Spleen (tissue), 7 donors: ENCODE data around the gene NR3C2.

ENCODE experiments used
- POLR2AphosphoS5 ChIP-seq, 3 donors: sonication (generic); formaldehyde crosslinking; IDR thresholded peaks; one replicate each; pipeline ENCODE4 v1.5.1; 2017; ENCODE audit warnings: antibody characterized with exemption in 3 of 3
- TF ChIP-seq, protein P1 (sequence below), 11 experiments: fragments of 200-600 bp in 7 of 11; fragments of 450-650 bp in 4 of 11; sonication (generic) in 4 of 11; IDR thresholded peaks in 8 of 11; conservative IDR thresholded peaks in 3 of 11; 1 replicate in 7 of 11; 2 replicates in 4 of 11; pipeline versions ENCODE4 v1.4.0 to v1.8.0; 2016 to 2021; ENCODE audit warnings: antibody characterized with exemption in 11 of 11, inconsistent platforms in 4 of 11, mild to moderate bottlenecking in 1 of 11
- donor health status: DM: no; HTN: no; CAD: no; lungs with moderate emphysema.
- donor health status: DM: no; HTN: no; CAD: no.
- donor health status: DM: no; HTN: no; CAD: no.

DNA sequence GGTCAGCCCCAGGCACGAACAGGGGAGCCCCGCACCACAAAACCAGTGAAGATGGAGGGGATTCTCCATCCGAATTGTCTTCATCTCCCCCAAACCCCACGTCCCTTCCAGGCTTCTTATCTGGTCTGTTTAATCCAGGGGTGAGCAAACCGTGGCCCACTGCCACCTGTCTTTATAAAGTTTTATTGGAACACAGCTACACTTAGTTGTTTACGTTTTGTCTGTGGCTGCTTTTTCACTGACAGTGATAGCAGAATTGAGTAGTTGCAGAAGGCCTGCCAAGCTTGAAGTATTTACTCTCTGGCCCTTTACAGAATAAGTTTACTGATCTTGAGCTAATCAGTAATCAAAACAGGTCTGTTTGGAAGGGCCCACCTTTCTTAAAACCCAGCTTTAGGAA, 386.4 kb downstream of the NR3C2 start:
- TF ChIP-seq, protein P1, sequence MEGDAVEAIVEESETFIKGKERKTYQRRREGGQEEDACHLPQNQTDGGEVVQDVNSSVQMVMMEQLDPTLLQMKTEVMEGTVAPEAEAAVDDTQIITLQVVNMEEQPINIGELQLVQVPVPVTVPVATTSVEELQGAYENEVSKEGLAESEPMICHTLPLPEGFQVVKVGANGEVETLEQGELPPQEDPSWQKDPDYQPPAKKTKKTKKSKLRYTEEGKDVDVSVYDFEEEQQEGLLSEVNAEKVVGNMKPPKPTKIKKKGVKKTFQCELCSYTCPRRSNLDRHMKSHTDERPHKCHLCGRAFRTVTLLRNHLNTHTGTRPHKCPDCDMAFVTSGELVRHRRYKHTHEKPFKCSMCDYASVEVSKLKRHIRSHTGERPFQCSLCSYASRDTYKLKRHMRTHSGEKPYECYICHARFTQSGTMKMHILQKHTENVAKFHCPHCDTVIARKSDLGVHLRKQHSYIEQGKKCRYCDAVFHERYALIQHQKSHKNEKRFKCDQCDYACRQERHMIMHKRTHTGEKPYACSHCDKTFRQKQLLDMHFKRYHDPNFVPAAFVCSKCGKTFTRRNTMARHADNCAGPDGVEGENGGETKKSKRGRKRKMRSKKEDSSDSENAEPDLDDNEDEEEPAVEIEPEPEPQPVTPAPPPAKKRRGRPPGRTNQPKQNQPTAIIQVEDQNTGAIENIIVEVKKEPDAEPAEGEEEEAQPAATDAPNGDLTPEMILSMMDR (IDR thresholded peaks at IDR 0.05 in 8 of 11, conservative IDR thresholded peaks at IDR 0.05 in 3 of 11), result no peak
- TF ChIP-seq POLR2AphosphoS5 (IDR thresholded peaks at IDR 0.05), result no peak
